Measurements from ENCODE around the gene ARL5A. TPM values are rescaled to one million over a fixed set of nuclear protein-coding genes. Genes with fewer than 3 reads are reported as not detected.

Gene ARL5A
- total RNA-seq, 1 donor from 2014 or later, result 129 TPM

DNA sequence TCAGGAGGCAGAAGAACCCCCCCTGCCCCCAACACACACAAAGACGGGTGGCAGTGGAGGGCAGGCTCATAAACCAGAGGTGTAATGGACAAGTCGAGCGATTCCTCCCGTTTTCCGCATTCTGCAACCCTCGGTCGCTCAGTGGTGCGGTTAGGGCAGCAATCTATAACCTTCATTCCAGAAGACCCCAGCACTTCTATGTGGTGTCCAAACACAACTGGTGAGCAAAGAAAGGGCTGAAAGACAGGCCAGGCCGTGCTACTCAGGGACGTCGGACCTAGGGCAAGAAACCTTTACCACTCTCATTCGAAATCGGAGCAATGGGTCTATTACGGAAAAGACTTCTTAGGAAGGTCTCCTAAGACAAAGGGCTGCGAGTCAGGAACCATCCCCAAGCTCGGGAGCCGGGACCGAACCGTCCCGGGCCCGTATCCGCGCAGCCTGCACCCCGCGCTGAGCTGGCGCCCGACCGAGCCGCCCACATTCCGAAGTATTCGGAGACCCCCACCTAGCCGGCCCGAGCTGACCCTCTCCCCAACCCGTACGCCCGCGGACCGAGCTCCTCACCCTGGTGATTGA lies 568 bp downstream of the ARL5A start:
- peak overlapping the region; percentile 81 for H3K4me3 ChIP-seq
- peak overlapping the region; percentile 68 for H3K9ac ChIP-seq
- H3K27me3 Mint-ChIP-seq (ENCODE audit: insufficient read depth, low read depth), result peaks cover 2% of the 10 kb centered on the region
- H3K36me3 Mint-ChIP-seq, result peaks cover 3% of the 10 kb centered on the region
- H3K27ac Mint-ChIP-seq, result peak overlapping the region; percentile 94
- no peaks in the 10 kb centered on the region for H3F3A ChIP-seq (ENCODE audit: low read depth)
- peak; percentile 43 for DNase-seq (ENCODE audit: low spot score)
- peaks cover 35% of the 10 kb centered on the region for H3K4me1 ChIP-seq
- no peaks in the 10 kb centered on the region for H3K9me3 ChIP-seq (ENCODE audit: low read depth)
- H3K4me2 ChIP-seq, result peak overlapping the region; percentile 86
- peaks cover 55% of the 10 kb centered on the region for H3K79me2 ChIP-seq (ENCODE audit: low read depth)
- peaks cover 30% of the 10 kb centered on the region for H3K4me1 Mint-ChIP-seq
- peak overlapping the region; percentile 14 for H2AFZ ChIP-seq (replicated peaks)
- H3K9me3 Mint-ChIP-seq, result no peaks in the 10 kb centered on the region
- H4K20me1 ChIP-seq (ENCODE audit: low read depth), result peaks cover 48% of the 10 kb centered on the region
- no peak overlapping the region for H3K27ac ChIP-seq
- H3K27me3 ChIP-seq, result no peaks in the 10 kb centered on the region
- H3K36me3 ChIP-seq, result no peaks in the 10 kb centered on the region
- peak overlapping the region; percentile 99 for H3K4me3 Mint-ChIP-seq
- TF ChIP-seq CTCF (IDR thresholded peaks at IDR 0.05) (no peak), EZH2phosphoT487 (IDR thresholded peaks at IDR 0.05) (no peak), EZH2 (IDR thresholded peaks at IDR 0.05) (no peak)

- Histone ChIP-seq H4K20me1 (ENCODE audit: low read depth) (peaks cover 57% of the 10 kb centered on the region), H3K9ac (peak overlapping the region; percentile 68), H3F3A (ENCODE audit: low read depth) (no peaks in the 10 kb centered on the region), H3K4me2 (peak overlapping the region; percentile 86), H3K9me3 (ENCODE audit: low read depth) (no peaks in the 10 kb centered on the region), H3K27me3 (no peaks in the 10 kb centered on the region), H3K79me2 (ENCODE audit: low read depth) (peaks cover 64% of the 10 kb centered on the region), H3K4me1 (peaks cover 35% of the 10 kb centered on the region), H2AFZ (replicated peaks) (no peak overlapping the region), H3K4me3 (peak overlapping the region; percentile 81), H3K27ac (no peak overlapping the region), H3K36me3 (no peaks in the 10 kb centered on the region)
- peak overlapping the region; percentile 99 for H3K4me3 Mint-ChIP-seq
- peak overlapping the region; percentile 94 for H3K27ac Mint-ChIP-seq
- no peaks in the 10 kb centered on the region for H3K9me3 Mint-ChIP-seq
- DNase-seq (ENCODE audit: low spot score), result no peak
- H3K36me3 Mint-ChIP-seq, result peaks cover 8% of the 10 kb centered on the region
- TF ChIP-seq EZH2phosphoT487 (IDR thresholded peaks at IDR 0.05) (no peak), CTCF (IDR thresholded peaks at IDR 0.05) (no peak)
- H3K4me1 Mint-ChIP-seq, result peaks cover 30% of the 10 kb centered on the region
- peaks cover 2% of the 10 kb centered on the region for H3K27me3 Mint-ChIP-seq (ENCODE audit: insufficient read depth, low read depth)
Observed at GRCh38 chr2:151826737-151827157, 1.5 kb downstream of the ARL5A start.

- H3K4me2 ChIP-seq, result peak overlapping the region; percentile 86
- H4K20me1 ChIP-seq (ENCODE audit: low read depth), result peaks cover 73% of the 10 kb centered on the region
- H3F3A ChIP-seq (ENCODE audit: low read depth), result no peaks in the 10 kb centered on the region
- H3K27ac ChIP-seq, result no peak overlapping the region
- Mint-ChIP-seq H3K36me3 (peaks cover 18% of the 10 kb centered on the region), H3K9me3 (peaks cover 9% of the 10 kb centered on the region), H3K27ac (no peak overlapping the region), H3K27me3 (ENCODE audit: insufficient read depth, low read depth) (peaks cover 2% of the 10 kb centered on the region), H3K4me1 (peaks cover 30% of the 10 kb centered on the region), H3K4me3 (no peak overlapping the region)
- TF ChIP-seq EZH2 (IDR thresholded peaks at IDR 0.05) (no peak), CTCF (IDR thresholded peaks at IDR 0.05) (no peak), EZH2phosphoT487 (IDR thresholded peaks at IDR 0.05) (no peak)
- H3K9ac ChIP-seq, result no peak overlapping the region
- H3K4me1 ChIP-seq, result peaks cover 35% of the 10 kb centered on the region
- DNase-seq (ENCODE audit: low spot score), result no peak
- no peaks in the 10 kb centered on the region for H3K36me3 ChIP-seq
- no peaks in the 10 kb centered on the region for H3K27me3 ChIP-seq
- H3K79me2 ChIP-seq (ENCODE audit: low read depth), result peaks cover 82% of the 10 kb centered on the region
- no peak overlapping the region for H3K4me3 ChIP-seq
- no peak overlapping the region for H2AFZ ChIP-seq (replicated peaks)
- no peaks in the 10 kb centered on the region for H3K9me3 ChIP-seq (ENCODE audit: low read depth)
Observed at GRCh38 chr2:151824886-151825285, 3.3 kb downstream of the ARL5A start.

Data from neural progenitor cell (in vitro differentiated cells).